Measurements from ENCODE around the gene TEKTIP1. TPM values are rescaled to one million over a fixed set of nuclear protein-coding genes. Genes with fewer than 3 reads are reported as not detected.

Gene TEKTIP1
- total and polyA plus RNA-seq, 9 of the 15 experiments (the other 6 are each of a cell fraction or from before 2014, with no cell fraction given) = 0.66 TPM; not detected in 8

GRCh38 chr19:3575260-3575741, 36.3 kb downstream of the TEKTIP1 start:
- H3K9ac ChIP-seq (ENCODE audit: insufficient read depth in 1 of 2, low read depth in 2 of 2, low read length in 2 of 2) = peak overlapping the region in 1 of 2 experiments; percentile 33; a peak in 1 of 4 replicates
- ATAC-seq = no peak
- CTCF ChIA-PET (ENCODE audit: low intra/inter-chr PET ratio) = no interaction called here
- H3K4me1 ChIP-seq (replicated peaks in 1 of 2; ENCODE audit: control insufficient read depth in 2 of 2, insufficient read depth in 2 of 2, low read length in 2 of 2) = peaks cover 32 to 80% of the 10 kb centered on the region in 2 experiments
- no peak overlapping the region for H3K4me3 ChIP-seq
- H4K20me1 ChIP-seq (replicated peaks; ENCODE audit: control insufficient read depth, insufficient read depth, low read length) = peaks cover 3% of the 10 kb centered on the region; the same call in 1 of the 2 replicates
- DNase-seq (ENCODE audit: extremely low read depth in 1 of 4, low spot score in 3 of 4) = peak in 1 of 4 experiments; percentile 72
- intact Hi-C loops (cut with micrococcal nuclease) (no loop called here), in situ Hi-C loops (cut with MboI) (no loop called here)
- POLR2A ChIA-PET = interaction anchor here (0.5 to 2.1 kb wide), 6 partner anchors 8 to 260 kb away, joined by 3 to 11 read pairs (median 3); no protein-coding TSS in a partner anchor
- H3K27ac ChIP-seq (ENCODE audit: extremely low read depth, low read depth, low read length) = no peak overlapping the region
- peaks cover 5% of the 10 kb centered on the region for H3K9me1 ChIP-seq (ENCODE audit: control insufficient read depth, insufficient read depth, low read length)
- H3K79me2 ChIP-seq (ENCODE audit: control insufficient read depth, insufficient read depth, low read length) = peaks cover 20% of the 10 kb centered on the region
- WGBS (ENCODE audit: insufficient coverage, low coverage, missing lambda C conversion rate) = 69% methylated on average over 9 of the region's 19 CpGs
- H3K36me3 ChIP-seq (ENCODE audit: control insufficient read depth, insufficient read depth, low read length) = peaks cover 44% of the 10 kb centered on the region
- no peaks in the 10 kb centered on the region for H3K9me3 ChIP-seq (replicated peaks; ENCODE audit: control insufficient read depth, insufficient read depth, low read depth, low read length)
- H2AFZ ChIP-seq (ENCODE audit: low read depth, low read length) = no peak overlapping the region
- BruUV-seq (replicated peaks) = no TSS peak
- H3K4me2 ChIP-seq (ENCODE audit: insufficient read depth, low read length) = no peak overlapping the region
- H3K27me3 ChIP-seq (ENCODE audit: control insufficient read depth in 2 of 2, insufficient read depth in 2 of 2, low read length in 2 of 2) = no peaks in the 10 kb centered on the region
- FAIRE-seq = peak; percentile 57
- no peak for TF ChIP-seq LARP7 (IDR thresholded peaks at IDR 0.05)
- no peak for TF ChIP-seq SIN3B (IDR thresholded peaks at IDR 0.05; ENCODE audit: low read depth)
- no peak for TF ChIP-seq SIN3A (IDR thresholded peaks at IDR 0.05; ENCODE audit: borderline replicate concordance in 2 of 2, control insufficient read depth in 1 of 2, low read depth in 2 of 2, low read length in 2 of 2)
- TF ChIP-seq MIER1 (IDR thresholded peaks at IDR 0.05; ENCODE audit: low read depth) = no peak
- TF ChIP-seq ZNF384 (IDR thresholded peaks at IDR 0.05; ENCODE audit: low read depth, low read length) = no peak
- no peak for TF ChIP-seq CCAR2 (IDR thresholded peaks at IDR 0.05; ENCODE audit: low read depth, low read length)
- TF ChIP-seq CBX2 (IDR thresholded peaks at IDR 0.05; ENCODE audit: insufficient read depth, low read length, poor library complexity, severe bottlenecking) = no peak
- no peak for TF ChIP-seq STAT5A (IDR thresholded peaks at IDR 0.05; ENCODE audit: borderline replicate concordance, low read length)
- TF ChIP-seq ZBTB33 (CRISPR knock-in tag; IDR thresholded peaks at IDR 0.05) = 0 out of 2 replicates have a peak, but pooled peaks have one; percentile 25
- TF ChIP-seq VEZF1 (CRISPR knock-in tag; IDR thresholded peaks at IDR 0.05) = no peak
- TF ChIP-seq ZNF316 (IDR thresholded peaks at IDR 0.05) = no peak
- no peak for TF ChIP-seq ZNF639 (CRISPR knock-in tag; conservative IDR thresholded peaks at IDR 0.05 in 1 of 2, IDR thresholded peaks at IDR 0.05 in 1 of 2)
- no peak for TF ChIP-seq ZEB2 (IDR thresholded peaks at IDR 0.05)
- no peak for TF ChIP-seq KLF16 (IDR thresholded peaks at IDR 0.05)
- no peak for TF ChIP-seq ARNT (IDR thresholded peaks at IDR 0.05)
- no peak for TF ChIP-seq ZNF431 (CRISPR knock-in tag; IDR thresholded peaks at IDR 0.05)
- no peak for TF ChIP-seq ZNF449 (CRISPR knock-in tag; IDR thresholded peaks at IDR 0.05)

Measured in K562 (cell line).